ENCODE results near the gene CLPSL1. TPM values are rescaled to one million over a fixed set of nuclear protein-coding genes. Genes with fewer than 3 reads are reported as not detected.

CLPSL1 gene
- total RNA-seq, 1 donor from 2014 or later: not detected

GRCh38 chr6:35801148-35801547 lies 20.3 kb downstream of the CLPSL1 start:
- H4K20me1 ChIP-seq (ENCODE audit: low read depth): peaks cover 7% of the 10 kb centered on the region
- no peak overlapping the region for H3K27ac ChIP-seq
- no peak overlapping the region for H3K4me3 ChIP-seq
- H3K79me2 ChIP-seq (ENCODE audit: low read depth): no peaks in the 10 kb centered on the region
- no peak overlapping the region for H3K4me2 ChIP-seq
- Mint-ChIP-seq H3K36me3 (no peaks in the 10 kb centered on the region), H3K9me3 (peaks cover 2% of the 10 kb centered on the region), H3K27me3 (ENCODE audit: insufficient read depth, low read depth) (peaks cover 7% of the 10 kb centered on the region), H3K27ac (no peak overlapping the region), H3K4me1 (peaks cover 9% of the 10 kb centered on the region), H3K4me3 (no peak overlapping the region)
- no peaks in the 10 kb centered on the region for H3K27me3 ChIP-seq
- H3K4me1 ChIP-seq: no peaks in the 10 kb centered on the region
- TF ChIP-seq CTCF (IDR thresholded peaks at IDR 0.05): no peak
- no peak for TF ChIP-seq EZH2phosphoT487 (IDR thresholded peaks at IDR 0.05)
- H3K36me3 ChIP-seq: no peaks in the 10 kb centered on the region
- DNase-seq (ENCODE audit: low spot score): no peak
- no peak overlapping the region for H2AFZ ChIP-seq (replicated peaks)
- H3K9ac ChIP-seq: no peak overlapping the region
- H3F3A ChIP-seq (ENCODE audit: low read depth): no peaks in the 10 kb centered on the region
- no peaks in the 10 kb centered on the region for H3K9me3 ChIP-seq (ENCODE audit: low read depth)

GRCh38 chr6:35804996-35805736 lies 24.3 kb downstream of the CLPSL1 start, which contains the start of gene LHFPL5:
TSS of gene LHFPL5 (plus strand) at chr6:35805352. CDS start at chr6:35805671, 319 bp downstream.
- Histone ChIP-seq H3F3A (ENCODE audit: low read depth) (no peaks in the 10 kb centered on the region), H3K9ac (no peak within 1 kb of the TSS), H3K79me2 (ENCODE audit: low read depth) (no peaks in the 10 kb centered on the region), H3K4me2 (peak within 1 kb of the TSS; percentile 72), H3K9me3 (ENCODE audit: low read depth) (no peaks in the 10 kb centered on the region), H4K20me1 (ENCODE audit: low read depth) (peaks cover 7% of the 10 kb centered on the region), H3K4me3 (peak within 1 kb of the TSS; percentile 49), H3K27ac (no peak within 1 kb of the TSS), H2AFZ (replicated peaks) (peak within 1 kb of the TSS; percentile 61), H3K27me3 (no peaks in the 10 kb centered on the region), H3K36me3 (no peaks in the 10 kb centered on the region), H3K4me1 (no peaks in the 10 kb centered on the region)
- H3K9me3 Mint-ChIP-seq: no peaks in the 10 kb centered on the region
- no peaks in the 10 kb centered on the region for H3K36me3 Mint-ChIP-seq
- H3K4me1 Mint-ChIP-seq: peaks cover 2% of the 10 kb centered on the region
- peak within 1 kb of the TSS; percentile 80 for H3K4me3 Mint-ChIP-seq
- TF ChIP-seq EZH2phosphoT487 (IDR thresholded peaks at IDR 0.05) (no peak), CTCF (IDR thresholded peaks at IDR 0.05) (no peak)
- no peak within 1 kb of the TSS for H3K27ac Mint-ChIP-seq
- H3K27me3 Mint-ChIP-seq (ENCODE audit: insufficient read depth, low read depth): peaks cover 8% of the 10 kb centered on the region
- peak; percentile 92 for DNase-seq (ENCODE audit: low spot score)

GRCh38 chr6:35808688-35809087 lies 27.9 kb downstream of the CLPSL1 start:
- Histone ChIP-seq H3K4me1 (no peaks in the 10 kb centered on the region), H4K20me1 (ENCODE audit: low read depth) (peaks cover 7% of the 10 kb centered on the region), H3K4me2 (no peak overlapping the region), H3K9me3 (ENCODE audit: low read depth) (no peaks in the 10 kb centered on the region), H3K36me3 (no peaks in the 10 kb centered on the region), H2AFZ (replicated peaks) (no peak overlapping the region), H3K27ac (no peak overlapping the region), H3K9ac (no peak overlapping the region), H3K79me2 (ENCODE audit: low read depth) (no peaks in the 10 kb centered on the region), H3F3A (ENCODE audit: low read depth) (no peaks in the 10 kb centered on the region), H3K27me3 (no peaks in the 10 kb centered on the region), H3K4me3 (no peak overlapping the region)
- H3K9me3 Mint-ChIP-seq: no peaks in the 10 kb centered on the region
- H3K4me1 Mint-ChIP-seq: peaks cover 2% of the 10 kb centered on the region
- peaks cover 11% of the 10 kb centered on the region for H3K27me3 Mint-ChIP-seq (ENCODE audit: insufficient read depth, low read depth)
- no peak for TF ChIP-seq EZH2 (IDR thresholded peaks at IDR 0.05)
- TF ChIP-seq EZH2phosphoT487 (IDR thresholded peaks at IDR 0.05): no peak
- TF ChIP-seq CTCF (IDR thresholded peaks at IDR 0.05): no peak
- H3K36me3 Mint-ChIP-seq: no peaks in the 10 kb centered on the region
- H3K4me3 Mint-ChIP-seq: no peak overlapping the region
- H3K27ac Mint-ChIP-seq: no peak overlapping the region
- DNase-seq (ENCODE audit: low spot score): no peak

Measured in neural progenitor cell (in vitro differentiated cells).